Activated T-cell treated with anti-CD3 and anti-CD28 coated beads, Interleukin-2, amount 50 U/mL, for 24 hours (primary cell): ENCODE data around the gene DMRT1.
"Not testable (repeated sequence)": the region's sequence is repeated elsewhere in the genome, so short reads cannot be mapped to it uniquely, and the experiment has no call there.

Experiments used
- DNase-seq: peaks from one replicate; pipeline ENCODE4 v3.0.0-alpha.2; 2020
- H3K27ac Mint-ChIP-seq: 2 replicates; pipeline ENCODE4 v1.8.0; 2020; ENCODE audit warnings: mild to moderate bottlenecking, mixed read lengths
- H3K27me3 Mint-ChIP-seq: 2 replicates; pipeline ENCODE4 v1.8.0; 2020; ENCODE audit warnings: mixed read lengths
- H3K36me3 Mint-ChIP-seq: 2 replicates; pipeline ENCODE4 v1.8.0; 2020; ENCODE audit warnings: low read depth, mixed read lengths
- H3K4me1 Mint-ChIP-seq: 2 replicates; pipeline ENCODE4 v1.8.0; 2020; ENCODE audit warnings: low read depth, mixed read lengths
- H3K4me3 Mint-ChIP-seq: 2 replicates; pipeline ENCODE4 v1.8.0; 2020; ENCODE audit warnings: mild to moderate bottlenecking, moderate library complexity, mixed read lengths
- H3K9me3 Mint-ChIP-seq: 2 replicates; pipeline ENCODE4 v1.8.0; 2020; ENCODE audit warnings: mixed read lengths

The DMRT1 gene

GRCh38 chr9:976943-977837, 135.7 kb downstream of the DMRT1 start:
- H3K36me3 Mint-ChIP-seq = no peaks in the 10 kb centered on the region
- H3K27me3 Mint-ChIP-seq = peaks cover 87% of the 10 kb centered on the region
- no peak overlapping the region for H3K4me3 Mint-ChIP-seq
- DNase-seq = no peak
- peaks cover 18% of the 10 kb centered on the region for H3K4me1 Mint-ChIP-seq
- H3K27ac Mint-ChIP-seq = no peak overlapping the region
- no peaks in the 10 kb centered on the region for H3K9me3 Mint-ChIP-seq

GRCh38 chr9:977838-978830, 136.6 kb downstream of the DMRT1 start:
- Mint-ChIP-seq H3K36me3 (no peaks in the 10 kb centered on the region), H3K4me3 (no peak overlapping the region), H3K27me3 (peaks cover 86% of the 10 kb centered on the region), H3K27ac (no peak overlapping the region), H3K9me3 (no peaks in the 10 kb centered on the region), H3K4me1 (peaks cover 15% of the 10 kb centered on the region)
- no peak for DNase-seq

GRCh38 chr9:979983-980382, 138.5 kb downstream of the DMRT1 start:
- no peak overlapping the region for H3K27ac Mint-ChIP-seq
- no peaks in the 10 kb centered on the region for H3K9me3 Mint-ChIP-seq
- no peak for DNase-seq
- peaks cover 6% of the 10 kb centered on the region for H3K4me1 Mint-ChIP-seq
- H3K4me3 Mint-ChIP-seq = no peak overlapping the region
- H3K36me3 Mint-ChIP-seq = no peaks in the 10 kb centered on the region
- H3K27me3 Mint-ChIP-seq = peaks cover 84% of the 10 kb centered on the region

DNA sequence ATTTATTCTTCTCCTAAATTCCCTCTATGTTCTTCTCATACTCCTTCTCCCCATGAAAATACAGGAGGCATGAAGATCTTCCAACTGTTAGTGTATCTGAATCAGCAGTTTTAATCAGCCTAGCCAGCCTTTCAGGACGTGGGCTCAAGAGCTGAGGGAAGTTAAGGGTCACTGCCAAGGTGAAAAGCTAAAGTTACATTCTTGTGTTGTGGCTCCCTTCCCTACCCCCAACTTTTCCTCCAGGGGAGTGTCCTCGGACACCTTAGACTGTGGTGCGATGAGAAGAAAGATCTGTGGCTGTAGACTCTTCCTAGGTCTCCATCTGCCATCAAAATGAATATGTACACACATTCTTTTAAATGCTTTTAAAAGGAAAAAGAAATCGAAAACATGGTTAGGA, 139.1 kb downstream of the DMRT1 start:
- Mint-ChIP-seq H3K36me3 (no peaks in the 10 kb centered on the region), H3K9me3 (no peaks in the 10 kb centered on the region), H3K4me3 (no peak overlapping the region), H3K27me3 (peaks cover 80% of the 10 kb centered on the region), H3K27ac (no peak overlapping the region), H3K4me1 (peaks cover 5% of the 10 kb centered on the region)
- no peak for DNase-seq

- H3K36me3 Mint-ChIP-seq = no peaks in the 10 kb centered on the region
- H3K9me3 Mint-ChIP-seq = no peaks in the 10 kb centered on the region
- peaks cover 82% of the 10 kb centered on the region for H3K27me3 Mint-ChIP-seq
- no peaks in the 10 kb centered on the region for H3K4me1 Mint-ChIP-seq
- no peak for DNase-seq
- H3K27ac Mint-ChIP-seq = no peak overlapping the region
- no peak overlapping the region for H3K4me3 Mint-ChIP-seq
Measured at GRCh38 chr9:981491-981898, 140.0 kb downstream of the DMRT1 start.

GRCh38 chr9:982394-983230, 141.1 kb downstream of the DMRT1 start:
- H3K27me3 Mint-ChIP-seq = peaks cover 88% of the 10 kb centered on the region
- no peak overlapping the region for H3K4me3 Mint-ChIP-seq
- H3K27ac Mint-ChIP-seq = no peak overlapping the region
- DNase-seq = no peak
- H3K9me3 Mint-ChIP-seq = no peaks in the 10 kb centered on the region
- H3K4me1 Mint-ChIP-seq = no peaks in the 10 kb centered on the region
- H3K36me3 Mint-ChIP-seq = no peaks in the 10 kb centered on the region

- Mint-ChIP-seq H3K27ac (no peak overlapping the region), H3K4me1 (peaks cover 2% of the 10 kb centered on the region), H3K4me3 (no peak overlapping the region), H3K27me3 (peaks cover 32% of the 10 kb centered on the region), H3K36me3 (no peaks in the 10 kb centered on the region), H3K9me3 (no peaks in the 10 kb centered on the region)
- no peak for DNase-seq
Measured at GRCh38 chr9:994005-994404, 152.5 kb downstream of the DMRT1 start.

DNA sequence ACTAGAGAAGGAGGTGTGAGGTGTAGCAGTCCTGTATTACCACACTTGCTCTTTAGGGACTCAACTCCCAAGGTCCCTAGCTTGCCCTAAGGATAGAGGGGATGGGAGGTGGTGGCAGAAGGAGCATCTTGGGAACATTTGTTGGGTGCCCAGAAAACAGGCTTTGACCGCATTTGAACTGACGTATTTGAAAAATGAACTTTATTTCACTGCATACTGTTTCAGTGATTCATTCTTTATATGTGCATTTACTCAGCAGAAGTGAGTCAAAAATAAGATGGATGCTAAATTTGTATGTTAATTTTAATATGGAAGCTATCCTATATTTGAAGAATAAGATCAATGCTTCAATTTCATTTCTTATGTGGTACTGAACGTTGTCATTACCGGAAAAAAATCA, 153.7 kb downstream of the DMRT1 start:
- no peaks in the 10 kb centered on the region for H3K9me3 Mint-ChIP-seq
- H3K4me3 Mint-ChIP-seq = no peak overlapping the region
- no peak overlapping the region for H3K27ac Mint-ChIP-seq
- peaks cover 26% of the 10 kb centered on the region for H3K27me3 Mint-ChIP-seq
- H3K36me3 Mint-ChIP-seq = no peaks in the 10 kb centered on the region
- H3K4me1 Mint-ChIP-seq = peaks cover 5% of the 10 kb centered on the region
- DNase-seq = no peak

GRCh38 chr9:995781-996180, 154.3 kb downstream of the DMRT1 start:
- H3K4me3 Mint-ChIP-seq = no peak overlapping the region
- peaks cover 20% of the 10 kb centered on the region for H3K27me3 Mint-ChIP-seq
- H3K36me3 Mint-ChIP-seq = no peaks in the 10 kb centered on the region
- no peak for DNase-seq
- H3K9me3 Mint-ChIP-seq = no peaks in the 10 kb centered on the region
- H3K4me1 Mint-ChIP-seq = peaks cover 5% of the 10 kb centered on the region
- no peak overlapping the region for H3K27ac Mint-ChIP-seq

DNA sequence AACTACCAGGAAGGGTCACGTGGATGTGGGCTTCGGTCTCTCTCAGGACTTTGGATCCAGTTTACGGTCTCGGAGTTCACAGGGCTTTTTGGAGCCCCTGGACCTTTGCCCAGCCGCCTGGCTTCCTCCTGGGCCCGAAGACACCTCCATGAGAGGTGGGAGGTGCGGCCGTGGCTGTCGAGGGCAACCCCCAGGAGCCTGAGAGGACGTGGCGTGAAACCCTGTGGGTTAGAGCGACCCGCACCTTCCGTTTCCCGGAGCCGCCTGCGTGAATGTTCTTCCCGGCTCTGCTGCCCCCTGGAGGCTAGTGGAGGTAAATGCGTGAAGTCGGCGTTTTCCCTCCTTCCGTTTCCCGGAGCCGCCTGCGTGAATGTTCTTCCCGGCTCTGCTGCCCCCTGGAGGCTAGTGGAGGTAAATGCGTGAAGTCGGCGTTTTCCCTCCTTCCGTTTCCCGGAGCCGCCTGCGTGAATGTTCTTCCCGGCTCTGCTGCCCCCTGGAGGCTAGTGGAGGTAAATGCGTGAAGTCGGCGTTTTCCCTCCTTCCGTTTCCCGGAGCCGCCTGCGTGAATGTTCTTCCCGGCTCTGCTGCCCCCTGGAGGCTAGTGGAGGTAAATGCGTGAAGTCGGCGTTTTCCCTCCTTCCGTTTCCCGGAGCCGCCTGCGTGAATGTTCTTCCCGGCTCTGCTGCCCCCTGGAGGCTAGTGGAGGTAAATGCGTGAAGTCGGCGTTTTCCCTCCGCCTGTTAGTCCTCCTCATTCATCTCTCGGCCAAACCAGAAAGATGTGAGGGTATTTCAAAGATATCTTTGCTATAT, 157.0 kb downstream of the DMRT1 start:
- H3K9me3 Mint-ChIP-seq, H3K36me3 Mint-ChIP-seq, H3K27me3 Mint-ChIP-seq, H3K4me1 Mint-ChIP-seq, H3K4me3 Mint-ChIP-seq, DNase-seq, H3K27ac Mint-ChIP-seq: not testable (repeated sequence)

- no peak for DNase-seq
- H3K27ac Mint-ChIP-seq = no peak overlapping the region
- H3K27me3 Mint-ChIP-seq = peaks cover 25% of the 10 kb centered on the region
- H3K4me3 Mint-ChIP-seq = no peak overlapping the region
- no peaks in the 10 kb centered on the region for H3K36me3 Mint-ChIP-seq
- peaks cover 7% of the 10 kb centered on the region for H3K4me1 Mint-ChIP-seq
- no peaks in the 10 kb centered on the region for H3K9me3 Mint-ChIP-seq
Measured at GRCh38 chr9:1001838-1002237, 160.3 kb downstream of the DMRT1 start.

DNA sequence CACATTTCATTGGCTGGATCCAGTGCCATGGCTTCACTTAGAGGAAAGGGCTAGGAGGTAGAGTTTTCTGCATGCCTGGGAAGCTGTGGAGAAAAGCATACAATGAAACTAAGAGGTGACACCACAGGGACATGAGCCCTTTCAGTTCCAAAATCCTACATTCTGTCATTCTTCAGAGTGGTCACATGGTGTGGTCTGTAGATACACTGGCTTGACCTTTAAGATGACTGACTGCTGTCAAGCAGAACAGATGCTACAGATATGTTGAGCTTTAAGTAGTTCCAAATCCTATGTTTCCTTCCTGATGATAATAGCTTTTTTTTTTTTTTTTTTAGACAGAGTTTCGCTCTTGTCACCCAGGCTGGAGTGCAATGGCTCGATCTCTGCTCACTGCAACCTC, 161.2 kb downstream of the DMRT1 start:
- Mint-ChIP-seq H3K36me3 (no peaks in the 10 kb centered on the region), H3K4me1 (peaks cover 7% of the 10 kb centered on the region), H3K9me3 (no peaks in the 10 kb centered on the region), H3K27ac (no peak overlapping the region), H3K27me3 (peaks cover 34% of the 10 kb centered on the region), H3K4me3 (no peak overlapping the region)
- DNase-seq = no peak

DNA sequence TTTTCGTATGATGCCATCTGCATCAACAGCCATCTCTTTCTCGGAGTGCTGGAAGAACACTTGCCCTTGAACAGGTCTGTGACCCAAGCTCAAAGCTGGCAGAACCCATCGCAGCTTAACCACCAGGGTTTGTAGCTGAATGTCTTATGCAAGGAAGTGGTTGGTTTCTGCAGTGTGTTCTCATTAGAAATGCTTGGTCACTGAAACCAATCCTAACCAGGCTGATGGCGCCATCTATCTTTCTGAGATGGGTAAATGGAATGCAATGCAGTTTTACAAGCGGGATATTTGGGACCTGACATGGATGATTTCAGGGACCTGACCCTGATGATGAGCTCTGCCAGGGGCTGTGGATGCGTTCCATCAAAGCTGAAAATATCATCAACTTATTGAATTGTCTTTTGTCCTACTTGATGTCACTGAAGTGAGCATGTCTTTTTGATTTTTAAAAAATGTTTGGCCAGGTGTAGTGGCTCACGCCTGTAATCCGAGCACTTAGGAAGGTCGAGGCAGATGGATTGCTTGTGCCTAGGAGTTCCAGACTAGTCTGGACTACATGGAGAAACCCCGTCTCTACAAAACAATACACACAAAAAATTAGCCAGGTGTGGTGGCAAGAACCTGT, 163.7 kb downstream of the DMRT1 start:
- peaks cover 55% of the 10 kb centered on the region for H3K27me3 Mint-ChIP-seq
- no peak overlapping the region for H3K27ac Mint-ChIP-seq
- H3K4me1 Mint-ChIP-seq = peaks cover 2% of the 10 kb centered on the region
- DNase-seq = no peak
- no peaks in the 10 kb centered on the region for H3K36me3 Mint-ChIP-seq
- H3K4me3 Mint-ChIP-seq = no peak overlapping the region
- H3K9me3 Mint-ChIP-seq = no peaks in the 10 kb centered on the region
